ENCODE measurements around the gene FOSL2. TPM values are rescaled to one million over a fixed set of nuclear protein-coding genes. Genes with fewer than 3 reads are reported as not detected.

FOSL2 gene
- total and polyA plus RNA-seq, 4 donors, result 4.5 to 14.2 (median 10.7) TPM

DNA sequence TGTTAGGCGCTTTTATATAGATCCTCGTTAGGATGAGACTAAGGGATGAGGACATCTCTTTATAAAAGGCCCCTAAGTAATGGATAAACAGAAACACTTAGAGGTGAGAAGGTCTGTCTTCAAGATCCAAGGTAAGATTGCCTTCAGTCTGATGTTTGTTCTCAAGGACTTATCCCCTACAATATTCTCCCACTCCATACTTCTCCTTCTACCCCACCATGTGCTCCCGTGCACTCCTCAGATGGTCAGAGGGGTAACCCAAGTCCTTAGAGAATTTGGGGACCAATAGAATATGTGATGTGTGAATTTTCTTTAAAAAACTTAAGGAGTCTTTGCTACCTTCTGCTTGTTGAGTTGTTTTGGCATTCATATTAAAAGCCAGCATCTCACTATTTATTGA lies 23.1 kb downstream of the FOSL2 start:
- WGBS (ENCODE audit: insufficient coverage), result no CpG with 5 or more reads among the region's 3 CpGs
- DNase-seq (ENCODE audit: low read depth in 4 of 6, low spot score in 6 of 6), result no peak
- no peaks in the 10 kb centered on the region for H3K27me3 ChIP-seq (ENCODE audit: control insufficient read depth, insufficient read depth, low read length)
- peaks cover 18% of the 10 kb centered on the region for H3K36me3 ChIP-seq (ENCODE audit: control insufficient read depth, insufficient read depth, low read length)
- no peak overlapping the region for H3K27ac ChIP-seq (ENCODE audit: low read depth, low read length)
- peaks cover 10% of the 10 kb centered on the region for H3K4me1 ChIP-seq (ENCODE audit: control insufficient read depth, insufficient read depth, low read length)
- no peak overlapping the region for H3K4me3 ChIP-seq (ENCODE audit: low read depth, low read length)
- no peaks in the 10 kb centered on the region for H3K9me3 ChIP-seq (ENCODE audit: control insufficient read depth, insufficient read depth, low read length)

- no peaks in the 10 kb centered on the region for H3K36me3 ChIP-seq (ENCODE audit: control insufficient read depth, insufficient read depth, low read length)
- no peaks in the 10 kb centered on the region for H3K9me3 ChIP-seq (ENCODE audit: control insufficient read depth, insufficient read depth, low read length)
- no peak overlapping the region for H3K27ac ChIP-seq (ENCODE audit: low read depth, low read length)
- H3K27me3 ChIP-seq (ENCODE audit: control insufficient read depth, insufficient read depth, low read length), result no peaks in the 10 kb centered on the region
- H3K4me1 ChIP-seq (ENCODE audit: control insufficient read depth, insufficient read depth, low read length), result peaks cover 7% of the 10 kb centered on the region
- 95% methylated on average over 2 of the region's 3 CpGs for WGBS (ENCODE audit: insufficient coverage)
- no peak for DNase-seq (ENCODE audit: low read depth in 4 of 6, low spot score in 6 of 6)
- H3K4me3 ChIP-seq (ENCODE audit: low read depth, low read length), result no peak overlapping the region
These were observed 26.3 kb downstream of the FOSL2 start for GRCh38 chr2:28419003-28419402.

DNA sequence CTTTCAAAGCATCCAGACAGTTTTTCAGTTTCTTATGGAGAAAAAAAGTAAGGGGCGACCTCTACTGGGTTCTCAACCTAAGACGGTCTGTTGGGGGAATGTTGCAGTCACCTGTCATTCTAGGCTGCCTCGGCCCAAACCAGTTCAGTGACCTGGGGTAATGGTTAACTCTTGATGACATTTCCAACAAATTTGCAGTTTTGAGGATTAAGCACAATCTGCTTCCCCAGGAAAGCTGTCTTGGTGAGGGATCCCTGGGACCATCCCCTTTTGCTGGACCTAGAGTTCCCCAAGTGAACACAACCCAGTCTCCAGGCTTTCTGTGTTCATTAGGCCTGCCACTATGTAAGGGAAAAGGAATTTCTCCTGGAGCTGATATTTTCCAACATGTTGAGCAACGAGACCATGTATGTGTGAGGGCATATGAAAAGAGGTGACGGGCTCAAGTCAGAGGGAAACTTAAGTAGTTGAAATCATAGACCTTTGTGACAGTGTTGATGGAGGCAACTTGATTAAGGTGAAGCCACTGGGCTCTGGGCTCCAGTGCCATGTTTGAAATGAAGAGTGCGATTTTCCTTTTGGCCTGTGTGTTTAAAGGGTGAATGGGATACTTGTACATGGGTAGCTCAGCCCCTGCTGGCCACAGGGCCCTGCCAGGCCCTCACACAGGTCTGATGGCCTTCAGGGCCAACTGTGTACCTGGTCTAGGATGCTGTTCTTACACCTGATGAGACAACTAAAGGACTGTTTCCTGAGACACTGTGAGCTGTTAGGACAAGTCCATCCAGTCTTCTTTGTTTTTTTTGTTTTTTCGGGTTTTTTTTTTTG lies 27.0 kb downstream of the FOSL2 start:
- peaks cover 7% of the 10 kb centered on the region for H3K4me1 ChIP-seq (ENCODE audit: control insufficient read depth, insufficient read depth, low read length)
- no peaks in the 10 kb centered on the region for H3K36me3 ChIP-seq (ENCODE audit: control insufficient read depth, insufficient read depth, low read length)
- no peaks in the 10 kb centered on the region for H3K27me3 ChIP-seq (ENCODE audit: control insufficient read depth, insufficient read depth, low read length)
- H3K9me3 ChIP-seq (ENCODE audit: control insufficient read depth, insufficient read depth, low read length), result no peaks in the 10 kb centered on the region
- no peak overlapping the region for H3K4me3 ChIP-seq (ENCODE audit: low read depth, low read length)
- WGBS (ENCODE audit: insufficient coverage), result 82% methylated on average over 7 of the region's 7 CpGs
- DNase-seq (ENCODE audit: low read depth in 4 of 6, low spot score in 6 of 6), result peak in 1 of 6 donors; percentile 18
- H3K27ac ChIP-seq (ENCODE audit: low read depth, low read length), result no peak overlapping the region

GRCh38 chr2:28420722-28421121 lies 28.1 kb downstream of the FOSL2 start:
- Histone ChIP-seq H3K36me3 (ENCODE audit: control insufficient read depth, insufficient read depth, low read length) (no peaks in the 10 kb centered on the region), H3K4me3 (ENCODE audit: low read depth, low read length) (no peak overlapping the region)
- WGBS (ENCODE audit: insufficient coverage), result 100% methylated on average over 1 of the region's 4 CpGs

GRCh38 chr2:28422908-28423741 lies 30.5 kb downstream of the FOSL2 start:
- Histone ChIP-seq H3K27me3 (ENCODE audit: control insufficient read depth, insufficient read depth, low read length) (no peaks in the 10 kb centered on the region), H3K4me3 (ENCODE audit: low read depth, low read length) (no peak overlapping the region), H3K9me3 (ENCODE audit: control insufficient read depth, insufficient read depth, low read length) (no peaks in the 10 kb centered on the region), H3K36me3 (ENCODE audit: control insufficient read depth, insufficient read depth, low read length) (no peaks in the 10 kb centered on the region), H3K27ac (ENCODE audit: low read depth, low read length) (no peak overlapping the region), H3K4me1 (ENCODE audit: control insufficient read depth, insufficient read depth, low read length) (peaks cover 7% of the 10 kb centered on the region)
- no peak for DNase-seq (ENCODE audit: low read depth in 4 of 6, low spot score in 6 of 6)
- 90% methylated on average over 15 of the region's 17 CpGs for WGBS (ENCODE audit: insufficient coverage)

More at GRCh38 chr2:28420722-28421121, 28.1 kb downstream of the FOSL2 start:
- Histone ChIP-seq H3K27me3 (ENCODE audit: control insufficient read depth, insufficient read depth, low read length) (no peaks in the 10 kb centered on the region), H3K9me3 (ENCODE audit: control insufficient read depth, insufficient read depth, low read length) (no peaks in the 10 kb centered on the region), H3K4me1 (ENCODE audit: control insufficient read depth, insufficient read depth, low read length) (peaks cover 7% of the 10 kb centered on the region), H3K27ac (ENCODE audit: low read depth, low read length) (no peak overlapping the region)
- no peak for DNase-seq (ENCODE audit: low read depth in 4 of 6, low spot score in 6 of 6)

- Histone ChIP-seq H3K27me3 (ENCODE audit: control insufficient read depth, insufficient read depth, low read length) (no peaks in the 10 kb centered on the region), H3K36me3 (ENCODE audit: control insufficient read depth, insufficient read depth, low read length) (no peaks in the 10 kb centered on the region), H3K9me3 (ENCODE audit: control insufficient read depth, insufficient read depth, low read length) (no peaks in the 10 kb centered on the region), H3K27ac (ENCODE audit: low read depth, low read length) (no peak overlapping the region), H3K4me1 (ENCODE audit: control insufficient read depth, insufficient read depth, low read length) (peaks cover 7% of the 10 kb centered on the region), H3K4me3 (ENCODE audit: low read depth, low read length) (no peak overlapping the region)
- WGBS (ENCODE audit: insufficient coverage), result 50% methylated on average over 5 of the region's 7 CpGs
- no peak for DNase-seq (ENCODE audit: low read depth in 4 of 6, low spot score in 6 of 6)
These were observed 31.4 kb downstream of the FOSL2 start for GRCh38 chr2:28423856-28424605.

- Histone ChIP-seq H3K9me3 (ENCODE audit: control insufficient read depth, insufficient read depth, low read length) (no peaks in the 10 kb centered on the region), H3K27me3 (ENCODE audit: control insufficient read depth, insufficient read depth, low read length) (no peaks in the 10 kb centered on the region), H3K36me3 (ENCODE audit: control insufficient read depth, insufficient read depth, low read length) (no peaks in the 10 kb centered on the region), H3K4me3 (ENCODE audit: low read depth, low read length) (no peak overlapping the region), H3K27ac (ENCODE audit: low read depth, low read length) (no peak overlapping the region), H3K4me1 (ENCODE audit: control insufficient read depth, insufficient read depth, low read length) (peaks cover 7% of the 10 kb centered on the region)
- no CpG with 5 or more reads among the region's 2 CpGs for WGBS (ENCODE audit: insufficient coverage)
- no peak for DNase-seq (ENCODE audit: low read depth in 4 of 6, low spot score in 6 of 6)
These were observed 32.3 kb downstream of the FOSL2 start for GRCh38 chr2:28424799-28425463.

GRCh38 chr2:28425464-28425835 lies 32.8 kb downstream of the FOSL2 start:
- Histone ChIP-seq H3K36me3 (ENCODE audit: control insufficient read depth, insufficient read depth, low read length) (no peaks in the 10 kb centered on the region), H3K4me1 (ENCODE audit: control insufficient read depth, insufficient read depth, low read length) (peaks cover 7% of the 10 kb centered on the region), H3K27me3 (ENCODE audit: control insufficient read depth, insufficient read depth, low read length) (no peaks in the 10 kb centered on the region), H3K9me3 (ENCODE audit: control insufficient read depth, insufficient read depth, low read length) (no peaks in the 10 kb centered on the region), H3K4me3 (ENCODE audit: low read depth, low read length) (no peak overlapping the region), H3K27ac (ENCODE audit: low read depth, low read length) (no peak overlapping the region)
- no peak for DNase-seq (ENCODE audit: low read depth in 4 of 6, low spot score in 6 of 6)
- WGBS (ENCODE audit: insufficient coverage), result 86% methylated on average over 4 of the region's 5 CpGs
